Tibial nerve (tissue), 4 donors: Measurements from ENCODE around the gene QSOX1.

Experiments
- CTCF ChIP-seq, 5 experiments: fragments of 200-600 bp in 3 of 5; fragments of 450-650 bp in 2 of 5; sonication (generic) in 3 of 5; IDR thresholded peaks; one replicate each; pipeline ENCODE4 v1.5.1; 2016 to 2019; ENCODE audit warnings: antibody characterized with exemption in 5 of 5, mild to moderate bottlenecking in 3 of 5, moderate library complexity in 2 of 5
- EP300 ChIP-seq, 2 donors: sonication (generic); formaldehyde crosslinking; IDR thresholded peaks; one replicate each; pipeline ENCODE4 v1.6.1; 2017; ENCODE audit warnings: antibody characterized with exemption in 2 of 2, mild to moderate bottlenecking in 1 of 2

GRCh38 chr1:180154003-180154324 is 705 bp upstream of the QSOX1 start:
- TF ChIP-seq CTCF (IDR thresholded peaks at IDR 0.05) (no peak), EP300 (IDR thresholded peaks at IDR 0.05) (no peak)
